Osteoblast (primary cell): ENCODE results near the gene DIP2C. TPM values are rescaled to one million over a fixed set of nuclear protein-coding genes. Genes with fewer than 3 reads are reported as not detected.

Experiments
- DNase-seq: peaks from one replicate; pipeline ENCODE4 v3.0.0; 2011; ENCODE audit warnings: low spot score, mixed read lengths; ENCODE audit not compliant: insufficient read length; ENCODE audit errors: missing footprints
- H2AFZ ChIP-seq: 2 replicates; pipeline ENCODE4 v1.6.0; 2011; ENCODE audit warnings: mild to moderate bottlenecking, low read length
- H3K27ac ChIP-seq: 2 replicates; pipeline ENCODE4 v1.5.1; 2011; ENCODE audit warnings: mild to moderate bottlenecking, low read depth, low read length, moderate library complexity
- H3K27me3 ChIP-seq: 2 replicates; pipeline ENCODE4 v1.6.0; 2012; ENCODE audit warnings: mild to moderate bottlenecking, control low read depth, inconsistent platforms, low read length, moderate library complexity; ENCODE audit not compliant: insufficient read depth
- H3K36me3 ChIP-seq: 2 replicates; pipeline ENCODE4 v1.5.1; 2011; ENCODE audit warnings: mild to moderate bottlenecking, low read length, control low read depth, moderate library complexity; ENCODE audit not compliant: insufficient read depth
- H3K4me1 ChIP-seq: 2 replicates; pipeline ENCODE4 v1.5.1; 2011; ENCODE audit warnings: mild to moderate bottlenecking, low read length, control low read depth, moderate library complexity; ENCODE audit not compliant: insufficient read depth
- H3K4me2 ChIP-seq: 2 replicates; pipeline ENCODE4 v1.6.0; 2011; ENCODE audit warnings: mild to moderate bottlenecking, low read length; ENCODE audit not compliant: insufficient read depth
- H3K4me3 ChIP-seq: fragments of 200-600 bp; sonication (generic); 3 replicates; pipeline ENCODE4 v1.5.1; 2012; ENCODE audit warnings: mild to moderate bottlenecking, low read length, inconsistent platforms; ENCODE audit not compliant: insufficient read depth
- H3K79me2 ChIP-seq: 2 replicates; pipeline ENCODE4 v1.6.0; 2012; ENCODE audit warnings: mild to moderate bottlenecking, low read length, control low read depth, inconsistent platforms; ENCODE audit not compliant: insufficient read depth
- H3K9me3 ChIP-seq: 2 replicates; pipeline ENCODE4 v1.5.1; 2011; ENCODE audit warnings: low read depth, low read length, control low read depth
- H4K20me1 ChIP-seq: 2 replicates; pipeline ENCODE4 v1.6.0; 2012; ENCODE audit warnings: mild to moderate bottlenecking, low read length, control low read depth; ENCODE audit not compliant: insufficient read depth
- total RNA-seq: library from RNA; depleted of rRNA; stranded (reverse); fragments of >200 nt; gene quantifications from 2 replicates; pipeline ENCODE4 v1.2.3, GENCODE V29; 2012
- TF ChIP-seq, protein P1 (sequence below): IDR thresholded peaks from 2 replicates; pipeline ENCODE4 v1.5.1; 2011; ENCODE audit warnings: mild to moderate bottlenecking, low read depth, low read length, moderate library complexity; ENCODE audit errors: extremely low read depth

The DIP2C gene
- total RNA-seq, 1 donor: 36.9 TPM

GRCh38 chr10:682931-683447 is 6.5 kb downstream of the DIP2C start:
- peaks cover 46% of the 10 kb centered on the region for H3K4me1 ChIP-seq
- peaks cover 83% of the 10 kb centered on the region for H3K79me2 ChIP-seq
- no peaks in the 10 kb centered on the region for H3K27me3 ChIP-seq
- peak overlapping the region; percentile 43 for H2AFZ ChIP-seq
- peak overlapping the region; percentile 91 for H3K27ac ChIP-seq
- peak overlapping the region; percentile 65 for H3K4me3 ChIP-seq
- peaks cover 49% of the 10 kb centered on the region for H4K20me1 ChIP-seq
- peak overlapping the region; percentile 84 for H3K4me2 ChIP-seq
- no peaks in the 10 kb centered on the region for H3K36me3 ChIP-seq
- TF ChIP-seq, protein P1, sequence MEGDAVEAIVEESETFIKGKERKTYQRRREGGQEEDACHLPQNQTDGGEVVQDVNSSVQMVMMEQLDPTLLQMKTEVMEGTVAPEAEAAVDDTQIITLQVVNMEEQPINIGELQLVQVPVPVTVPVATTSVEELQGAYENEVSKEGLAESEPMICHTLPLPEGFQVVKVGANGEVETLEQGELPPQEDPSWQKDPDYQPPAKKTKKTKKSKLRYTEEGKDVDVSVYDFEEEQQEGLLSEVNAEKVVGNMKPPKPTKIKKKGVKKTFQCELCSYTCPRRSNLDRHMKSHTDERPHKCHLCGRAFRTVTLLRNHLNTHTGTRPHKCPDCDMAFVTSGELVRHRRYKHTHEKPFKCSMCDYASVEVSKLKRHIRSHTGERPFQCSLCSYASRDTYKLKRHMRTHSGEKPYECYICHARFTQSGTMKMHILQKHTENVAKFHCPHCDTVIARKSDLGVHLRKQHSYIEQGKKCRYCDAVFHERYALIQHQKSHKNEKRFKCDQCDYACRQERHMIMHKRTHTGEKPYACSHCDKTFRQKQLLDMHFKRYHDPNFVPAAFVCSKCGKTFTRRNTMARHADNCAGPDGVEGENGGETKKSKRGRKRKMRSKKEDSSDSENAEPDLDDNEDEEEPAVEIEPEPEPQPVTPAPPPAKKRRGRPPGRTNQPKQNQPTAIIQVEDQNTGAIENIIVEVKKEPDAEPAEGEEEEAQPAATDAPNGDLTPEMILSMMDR: no peak
- DNase-seq: peak; percentile 83
- H3K9me3 ChIP-seq: no peaks in the 10 kb centered on the region

GRCh38 chr10:681670-682318 is 7.7 kb downstream of the DIP2C start:
- H3K27ac ChIP-seq: peak overlapping the region; percentile 91
- H3K4me2 ChIP-seq: peak overlapping the region; percentile 84

GRCh38 chr10:680745-681144 is 8.7 kb downstream of the DIP2C start:
- no peak for DNase-seq
- H3K36me3 ChIP-seq: no peaks in the 10 kb centered on the region
- peaks cover 39% of the 10 kb centered on the region for H3K4me1 ChIP-seq
- no peak overlapping the region for H2AFZ ChIP-seq
- peaks cover 83% of the 10 kb centered on the region for H3K79me2 ChIP-seq
- H3K4me2 ChIP-seq: no peak overlapping the region
- no peak overlapping the region for H3K27ac ChIP-seq
- H3K27me3 ChIP-seq: no peaks in the 10 kb centered on the region
- TF ChIP-seq, protein P1: no peak
- H4K20me1 ChIP-seq: peaks cover 39% of the 10 kb centered on the region
- H3K9me3 ChIP-seq: no peaks in the 10 kb centered on the region
- no peak overlapping the region for H3K4me3 ChIP-seq

More at GRCh38 chr10:681670-682318, 7.7 kb downstream of the DIP2C start:
- peaks cover 43% of the 10 kb centered on the region for H3K4me1 ChIP-seq
- TF ChIP-seq, protein P1: no peak
- H3K79me2 ChIP-seq: peaks cover 83% of the 10 kb centered on the region
- DNase-seq: peak; percentile 93
- H4K20me1 ChIP-seq: peaks cover 41% of the 10 kb centered on the region
- H3K4me3 ChIP-seq: no peak overlapping the region
- no peak overlapping the region for H2AFZ ChIP-seq
- no peaks in the 10 kb centered on the region for H3K36me3 ChIP-seq
- no peaks in the 10 kb centered on the region for H3K9me3 ChIP-seq
- no peaks in the 10 kb centered on the region for H3K27me3 ChIP-seq

- no peak overlapping the region for H3K27ac ChIP-seq
- peaks cover 83% of the 10 kb centered on the region for H3K79me2 ChIP-seq
- H3K4me1 ChIP-seq: peaks cover 39% of the 10 kb centered on the region
- H3K4me2 ChIP-seq: no peak overlapping the region
- H3K36me3 ChIP-seq: no peaks in the 10 kb centered on the region
- H4K20me1 ChIP-seq: peaks cover 36% of the 10 kb centered on the region
- H3K4me3 ChIP-seq: no peak overlapping the region
- H2AFZ ChIP-seq: no peak overlapping the region
- DNase-seq: no peak
- H3K27me3 ChIP-seq: no peaks in the 10 kb centered on the region
- TF ChIP-seq, protein P1: no peak
- no peaks in the 10 kb centered on the region for H3K9me3 ChIP-seq
Measured at GRCh38 chr10:680146-680545, 9.3 kb downstream of the DIP2C start.
